Keratinocyte (primary cell): Measurements from ENCODE around the gene NIT2. TPM values are rescaled to one million over a fixed set of nuclear protein-coding genes. Genes with fewer than 3 reads are reported as not detected.

Experiments
- DNase-seq: peaks from one replicate; pipeline ENCODE4 v3.0.0-alpha.2; 2011; ENCODE audit warnings: low read depth, missing footprints, low spot score
- FAIRE-seq: peaks from 2 replicates; lab custom pipeline; 2011; peaks lifted over from hg19 to GRCh38; lab: Jason Lieb, UNC
- H2AFZ ChIP-seq: 2 replicates; pipeline ENCODE4 v1.6.0; 2012; ENCODE audit warnings: low read length, control low read depth, inconsistent platforms; ENCODE audit not compliant: control insufficient read depth
- H3K27ac ChIP-seq: 2 replicates; pipeline ENCODE4 v1.5.1; 2011; ENCODE audit warnings: low read length; ENCODE audit not compliant: control insufficient read depth, insufficient read depth
- H3K27me3 ChIP-seq: 3 replicates; pipeline ENCODE4 v1.6.0; 2011; ENCODE audit warnings: low read length; ENCODE audit not compliant: control insufficient read depth, insufficient read depth; ENCODE audit errors: extremely low read depth
- H3K36me3 ChIP-seq, 2 experiments: 2 replicates in 1 of 2; 3 replicates in 1 of 2; pipeline ENCODE4 v1.5.1; 2011; ENCODE audit warnings: low read length in 2 of 2, mild to moderate bottlenecking in 1 of 2; ENCODE audit not compliant: control insufficient read depth in 2 of 2, insufficient read depth in 2 of 2; ENCODE audit errors: extremely low read depth in 1 of 2
- H3K4me1 ChIP-seq: 3 replicates; pipeline ENCODE4 v1.5.1; 2011; ENCODE audit warnings: low read length; ENCODE audit not compliant: control insufficient read depth, insufficient read depth; ENCODE audit errors: extremely low read depth
- H3K4me2 ChIP-seq: 3 replicates; pipeline ENCODE4 v1.6.0; 2011; ENCODE audit warnings: low read depth, low read length; ENCODE audit not compliant: control insufficient read depth, insufficient read depth; ENCODE audit errors: extremely low read depth
- H3K4me3 ChIP-seq, 3 experiments: fragments of 200-600 bp in 1 of 3; sonication (generic) in 1 of 3; 2 replicates in 2 of 3; 3 replicates in 1 of 3; pipeline ENCODE4 v1.5.1; 2011 to 2016; ENCODE audit warnings: low read length in 3 of 3, mild to moderate bottlenecking in 3 of 3, control low read depth in 2 of 3, inconsistent platforms in 1 of 3, low read depth in 1 of 3, mixed read lengths in 1 of 3, mixed run types in 1 of 3, moderate library complexity in 1 of 3; ENCODE audit not compliant: control insufficient read depth in 2 of 3, insufficient read depth in 2 of 3; ENCODE audit errors: extremely low read depth in 1 of 3
- H3K79me2 ChIP-seq: 2 replicates; pipeline ENCODE4 v1.6.0; 2012; ENCODE audit warnings: low read length; ENCODE audit not compliant: control insufficient read depth, insufficient read depth
- H3K9ac ChIP-seq: 3 replicates; pipeline ENCODE4 v1.6.0; 2011; ENCODE audit warnings: low read length; ENCODE audit not compliant: control insufficient read depth, insufficient read depth; ENCODE audit errors: extremely low read depth
- H3K9me1 ChIP-seq: 3 replicates; pipeline ENCODE4 v1.6.0; 2011; ENCODE audit warnings: low read length; ENCODE audit not compliant: control insufficient read depth, insufficient read depth; ENCODE audit errors: extremely low read depth
- H3K9me3 ChIP-seq: 2 replicates; pipeline ENCODE4 v1.5.1; 2012; ENCODE audit warnings: low read depth, low read length; ENCODE audit not compliant: control insufficient read depth
- H4K20me1 ChIP-seq: 3 replicates; pipeline ENCODE4 v1.6.0; 2011; ENCODE audit warnings: low read length; ENCODE audit not compliant: control insufficient read depth, insufficient read depth; ENCODE audit errors: extremely low read depth
- CTCF ChIP-seq, 3 experiments: IDR thresholded peaks in 1 of 3; conservative IDR thresholded peaks in 1 of 3; optimal IDR thresholded peaks in 1 of 3; 2 replicates in 2 of 3; 3 replicates in 1 of 3; pipeline versions ENCODE3 to v1.5.1; 2011; ENCODE audit warnings: low read length in 3 of 3, mild to moderate bottlenecking in 3 of 3, moderate library complexity in 2 of 3, control low read depth in 1 of 3, inconsistent platforms in 1 of 3; ENCODE audit not compliant: insufficient read depth in 2 of 3; ENCODE audit errors: extremely low read depth in 1 of 3
- EZH2 ChIP-seq: IDR thresholded peaks from one replicate; pipeline ENCODE4 v1.6.1; 2012; ENCODE audit warnings: inconsistent platforms, mild to moderate bottlenecking, low read length, moderate library complexity
- dilution Hi-C: fragments of 300-500 bp; cut with MboI; formaldehyde crosslinking; loops from one replicate; pipeline ENCODE4 v1.7.0; 2020; ENCODE audit warnings: low sequenced_read_pairs; ENCODE audit not compliant: extremely low pct_ligation_motif_present
- polyA plus RNA-seq, 5 experiments: library from polyadenylated mRNA; depleted of rRNA in 3 of 5; stranded (reverse) in 3 of 5; stranded (forward) in 1 of 5; unstranded in 1 of 5; fragments of >200 nt; gene quantifications; 1 replicate in 1 of 5; 2 replicates in 3 of 5; 3 replicates in 1 of 5; pipeline versions ENCODE4 v1.2.1 to v1.2.3, GENCODE V29; 2011 to 2012; ENCODE audit warnings: missing spikeins in 2 of 5, low read depth in 1 of 5, low replicate concordance in 1 of 5

Gene NIT2
- polyA plus RNA-seq, 1 donor (not counting 4 experiments of a cell fraction or from before 2014, with no cell fraction given): 118 TPM

GRCh38 chr3:100364421-100364820 is 29.9 kb downstream of the NIT2 start:
- TF ChIP-seq EZH2 (no peak), CTCF (optimal IDR thresholded peaks at IDR 0.05 in 1 of 3, IDR thresholded peaks at IDR 0.05 in 1 of 3, conservative IDR thresholded peaks at IDR 0.05 in 1 of 3; ENCODE audit: extremely low read depth in 1 of 3, insufficient read depth in 2 of 3, low read length in 3 of 3) (no peak)
- Histone ChIP-seq H3K9me3 (no peaks in the 10 kb centered on the region), H3K79me2 (no peaks in the 10 kb centered on the region), H3K4me1 (no peaks in the 10 kb centered on the region), H3K27me3 (no peaks in the 10 kb centered on the region), H4K20me1 (no peaks in the 10 kb centered on the region), H3K9me1 (no peaks in the 10 kb centered on the region), H3K36me3 (peaks cover 8 to 10% of the 10 kb centered on the region in 2 experiments), H3K4me2 (no peak overlapping the region), H3K9ac (no peak overlapping the region), H3K27ac (no peak overlapping the region), H3K4me3 (no peak overlapping the region), H2AFZ (no peak overlapping the region)
- no peak for DNase-seq
- FAIRE-seq: no peak
- dilution Hi-C loops: no loop called here

GRCh38 chr3:100366424-100366823 is 31.9 kb downstream of the NIT2 start:
- DNase-seq: no peak
- Histone ChIP-seq H2AFZ (no peak overlapping the region), H3K9me1 (no peaks in the 10 kb centered on the region), H3K4me2 (no peak overlapping the region), H3K9me3 (no peaks in the 10 kb centered on the region), H3K4me3 (no peak overlapping the region), H3K4me1 (no peaks in the 10 kb centered on the region), H3K79me2 (no peaks in the 10 kb centered on the region), H4K20me1 (no peaks in the 10 kb centered on the region), H3K27ac (no peak overlapping the region), H3K27me3 (no peaks in the 10 kb centered on the region), H3K36me3 (peaks cover 3 to 11% of the 10 kb centered on the region in 2 experiments), H3K9ac (no peak overlapping the region)
- no peak for FAIRE-seq
- no peak for TF ChIP-seq EZH2
- dilution Hi-C loops: no loop called here

GRCh38 chr3:100368441-100368840 is 33.9 kb downstream of the NIT2 start:
- no peak overlapping the region for H3K27ac ChIP-seq
- H3K9me3 ChIP-seq: no peaks in the 10 kb centered on the region
- no peak overlapping the region for H3K4me3 ChIP-seq
- no peak for FAIRE-seq
- H3K4me2 ChIP-seq: no peak overlapping the region
- dilution Hi-C loops: no loop called here
- H2AFZ ChIP-seq: no peak overlapping the region
- TF ChIP-seq EZH2 (no peak), CTCF (optimal IDR thresholded peaks at IDR 0.05 in 1 of 3, IDR thresholded peaks at IDR 0.05 in 1 of 3, conservative IDR thresholded peaks at IDR 0.05 in 1 of 3; ENCODE audit: extremely low read depth in 1 of 3, insufficient read depth in 2 of 3, low read length in 3 of 3) (no peak)
- peaks cover 11 to 15% of the 10 kb centered on the region in 2 experiments for H3K36me3 ChIP-seq
- no peaks in the 10 kb centered on the region for H3K4me1 ChIP-seq
- no peaks in the 10 kb centered on the region for H3K9me1 ChIP-seq
- DNase-seq: no peak
- no peaks in the 10 kb centered on the region for H3K79me2 ChIP-seq
- H3K9ac ChIP-seq: no peak overlapping the region
- H3K27me3 ChIP-seq: no peaks in the 10 kb centered on the region
- H4K20me1 ChIP-seq: no peaks in the 10 kb centered on the region
